K562 (cell line): ENCODE data around the gene F2.

Experiments used
- BHLHE40 ChIP-seq: IDR thresholded peaks from 2 replicates; pipeline ENCODE4 v1.6.1; 2011; ENCODE audit warnings: low read length, improper control_type of control experiment
- EP300 ChIP-seq: IDR thresholded peaks from 2 replicates; pipeline ENCODE4 v1.6.1; 2012; ENCODE audit warnings: low read length, improper control_type of control experiment
- ETV6 ChIP-seq, 3 experiments: fragments of 150-350 bp in 1 of 3; sonication (generic) in 1 of 3; formaldehyde crosslinking in 1 of 3; IDR thresholded peaks; 2 replicates each; pipeline versions ENCODE4 v1.6.1 to v1.8.0; 2014 to 2022; ENCODE audit warnings: borderline replicate concordance in 2 of 3, low read depth in 2 of 3, antibody characterized with exemption in 1 of 3, low read length in 1 of 3, mild to moderate bottlenecking in 1 of 3, missing genetic modification reagents in 1 of 3
- NFXL1 ChIP-seq: fragments of 450-650 bp; formaldehyde crosslinking; IDR thresholded peaks from 2 replicates; pipeline ENCODE4 v1.4.0; 2021; ENCODE audit warnings: mild to moderate bottlenecking
- POLR2AphosphoS5 ChIP-seq: IDR thresholded peaks from 2 replicates; pipeline ENCODE4 v1.6.1; 2011; ENCODE audit warnings: mild to moderate bottlenecking, low read depth, low read length, moderate library complexity; ENCODE audit not compliant: control insufficient read depth, insufficient read depth
- TRIM28 ChIP-seq: fragments of 450-650 bp; IDR thresholded peaks from 2 replicates; pipeline ENCODE4 v1.6.1; 2017
- XRCC4 ChIP-seq: IDR thresholded peaks from one replicate; pipeline ENCODE4 v1.6.1; 2011; ENCODE audit not compliant: insufficient read depth, insufficient read length; ENCODE audit errors: extremely low read depth
- YY1 ChIP-seq, 3 experiments: IDR thresholded peaks; 2 replicates each; pipeline ENCODE4 v1.6.1; 2011; ENCODE audit warnings: low read length in 2 of 3, mild to moderate bottlenecking in 2 of 3, moderate library complexity in 2 of 3, borderline replicate concordance in 1 of 3, control low read depth in 1 of 3, low read depth in 1 of 3; ENCODE audit not compliant: insufficient read depth in 3 of 3, insufficient replicate concordance in 2 of 3, control insufficient read depth in 1 of 3, insufficient read length in 1 of 3; ENCODE audit errors: extremely low read depth in 1 of 3
- ZNF24 ChIP-seq: fragments of 450-650 bp; IDR thresholded peaks from 2 replicates; pipeline ENCODE4 v1.6.1; 2016
- TF ChIP-seq, protein P1 (sequence below): fragments of 450-650 bp; IDR thresholded peaks from 2 replicates; pipeline ENCODE4 v1.6.1; 2016
- TF ChIP-seq, protein P2 (sequence below): sonication (generic); formaldehyde crosslinking; IDR thresholded peaks from 2 replicates; pipeline ENCODE4 v1.9.0; 2022; ENCODE audit warnings: mild to moderate bottlenecking, missing genetic modification reagents
- TF ChIP-seq, protein P3 (sequence below): fragments of 250-450 bp; sonication (Bioruptor Pico); IDR thresholded peaks from 2 replicates; pipeline ENCODE4 v1.8.0; 2021; ENCODE audit warnings: borderline replicate concordance, mild to moderate bottlenecking, moderate library complexity; ENCODE audit not compliant: poor library complexity, severe bottlenecking
- TF ChIP-seq, protein P4 (sequence below), 2 experiments: fragments of 450-650 bp; formaldehyde crosslinking in 1 of 2; IDR thresholded peaks; 2 replicates each; pipeline versions ENCODE4 v1.4.0 to v1.6.1; 2014 to 2020; ENCODE audit warnings: mild to moderate bottlenecking in 2 of 2, borderline replicate concordance in 1 of 2, low read depth in 1 of 2

DNA sequence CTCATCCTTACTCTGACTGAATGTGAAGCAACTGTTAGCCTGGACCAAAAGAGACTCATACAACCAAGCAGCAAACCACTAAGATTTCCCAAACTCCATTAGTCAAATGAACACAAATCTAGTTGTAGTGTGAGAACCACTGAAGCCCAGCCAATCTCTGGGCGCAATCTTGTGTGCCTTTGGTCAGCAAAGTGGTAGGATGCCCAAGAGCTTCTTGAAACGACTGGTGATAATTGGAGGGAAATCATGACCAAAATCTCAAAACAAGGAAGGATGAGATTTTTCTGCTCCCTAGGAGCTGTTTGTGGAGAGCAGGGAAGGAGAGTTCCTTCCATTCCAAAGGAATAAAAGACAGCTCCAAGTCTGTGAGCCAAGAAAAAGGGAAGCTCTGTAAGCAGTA is 24.0 kb downstream of the F2 start:
- no peak for TF ChIP-seq NFXL1 (CRISPR knock-in tag)
- TF ChIP-seq, protein P1, sequence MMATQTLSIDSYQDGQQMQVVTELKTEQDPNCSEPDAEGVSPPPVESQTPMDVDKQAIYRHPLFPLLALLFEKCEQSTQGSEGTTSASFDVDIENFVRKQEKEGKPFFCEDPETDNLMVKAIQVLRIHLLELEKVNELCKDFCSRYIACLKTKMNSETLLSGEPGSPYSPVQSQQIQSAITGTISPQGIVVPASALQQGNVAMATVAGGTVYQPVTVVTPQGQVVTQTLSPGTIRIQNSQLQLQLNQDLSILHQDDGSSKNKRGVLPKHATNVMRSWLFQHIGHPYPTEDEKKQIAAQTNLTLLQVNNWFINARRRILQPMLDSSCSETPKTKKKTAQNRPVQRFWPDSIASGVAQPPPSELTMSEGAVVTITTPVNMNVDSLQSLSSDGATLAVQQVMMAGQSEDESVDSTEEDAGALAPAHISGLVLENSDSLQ, result no peak
- TF ChIP-seq ZNF24, result no peak
- TF ChIP-seq, protein P2, sequence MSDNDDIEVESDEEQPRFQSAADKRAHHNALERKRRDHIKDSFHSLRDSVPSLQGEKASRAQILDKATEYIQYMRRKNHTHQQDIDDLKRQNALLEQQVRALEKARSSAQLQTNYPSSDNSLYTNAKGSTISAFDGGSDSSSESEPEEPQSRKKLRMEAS (CRISPR knock-in tag), result no peak
- TF ChIP-seq POLR2AphosphoS5, result no peak
- TF ChIP-seq ETV6 (IDR thresholded peaks at IDR 0.05; ENCODE audit: borderline replicate concordance in 1 of 2, low read depth in 2 of 2, low read length in 1 of 2), result no peak
- TF ChIP-seq ETV6 (CRISPR knock-in tag; IDR thresholded peaks at IDR 0.05; ENCODE audit: borderline replicate concordance), result no peak
- TF ChIP-seq TRIM28, result no peak
- no peak for TF ChIP-seq XRCC4
- TF ChIP-seq BHLHE40, result no peak
- TF ChIP-seq, protein P3, sequence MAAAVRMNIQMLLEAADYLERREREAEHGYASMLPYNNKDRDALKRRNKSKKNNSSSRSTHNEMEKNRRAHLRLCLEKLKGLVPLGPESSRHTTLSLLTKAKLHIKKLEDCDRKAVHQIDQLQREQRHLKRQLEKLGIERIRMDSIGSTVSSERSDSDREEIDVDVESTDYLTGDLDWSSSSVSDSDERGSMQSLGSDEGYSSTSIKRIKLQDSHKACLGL (CRISPR knock-in tag), result no peak
- TF ChIP-seq YY1 (IDR thresholded peaks at IDR 0.05; ENCODE audit: borderline replicate concordance in 1 of 3, control insufficient read depth in 1 of 3, extremely low read depth in 1 of 3, insufficient read depth in 3 of 3, insufficient read length in 1 of 3, insufficient replicate concordance in 2 of 3, low read depth in 1 of 3, low read length in 2 of 3), result no peak
- no peak for TF ChIP-seq EP300
- TF ChIP-seq, protein P4, sequence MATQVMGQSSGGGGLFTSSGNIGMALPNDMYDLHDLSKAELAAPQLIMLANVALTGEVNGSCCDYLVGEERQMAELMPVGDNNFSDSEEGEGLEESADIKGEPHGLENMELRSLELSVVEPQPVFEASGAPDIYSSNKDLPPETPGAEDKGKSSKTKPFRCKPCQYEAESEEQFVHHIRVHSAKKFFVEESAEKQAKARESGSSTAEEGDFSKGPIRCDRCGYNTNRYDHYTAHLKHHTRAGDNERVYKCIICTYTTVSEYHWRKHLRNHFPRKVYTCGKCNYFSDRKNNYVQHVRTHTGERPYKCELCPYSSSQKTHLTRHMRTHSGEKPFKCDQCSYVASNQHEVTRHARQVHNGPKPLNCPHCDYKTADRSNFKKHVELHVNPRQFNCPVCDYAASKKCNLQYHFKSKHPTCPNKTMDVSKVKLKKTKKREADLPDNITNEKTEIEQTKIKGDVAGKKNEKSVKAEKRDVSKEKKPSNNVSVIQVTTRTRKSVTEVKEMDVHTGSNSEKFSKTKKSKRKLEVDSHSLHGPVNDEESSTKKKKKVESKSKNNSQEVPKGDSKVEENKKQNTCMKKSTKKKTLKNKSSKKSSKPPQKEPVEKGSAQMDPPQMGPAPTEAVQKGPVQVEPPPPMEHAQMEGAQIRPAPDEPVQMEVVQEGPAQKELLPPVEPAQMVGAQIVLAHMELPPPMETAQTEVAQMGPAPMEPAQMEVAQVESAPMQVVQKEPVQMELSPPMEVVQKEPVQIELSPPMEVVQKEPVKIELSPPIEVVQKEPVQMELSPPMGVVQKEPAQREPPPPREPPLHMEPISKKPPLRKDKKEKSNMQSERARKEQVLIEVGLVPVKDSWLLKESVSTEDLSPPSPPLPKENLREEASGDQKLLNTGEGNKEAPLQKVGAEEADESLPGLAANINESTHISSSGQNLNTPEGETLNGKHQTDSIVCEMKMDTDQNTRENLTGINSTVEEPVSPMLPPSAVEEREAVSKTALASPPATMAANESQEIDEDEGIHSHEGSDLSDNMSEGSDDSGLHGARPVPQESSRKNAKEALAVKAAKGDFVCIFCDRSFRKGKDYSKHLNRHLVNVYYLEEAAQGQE (IDR thresholded peaks at IDR 0.05; ENCODE audit: borderline replicate concordance), result no peak
- TF ChIP-seq, protein P4 (CRISPR knock-in tag; IDR thresholded peaks at IDR 0.05; ENCODE audit: low read depth), result no peak
